Natural killer cell treated with Interleukin-12 subunit alpha and Interleukin-12 subunit beta and Interleukin-15 and Interleukin-18, amount 100 ng/mL, for 72 hours (primary cell): Measurements from ENCODE around the gene OLFML2B. TPM values are rescaled to one million over a fixed set of nuclear protein-coding genes. Genes with fewer than 3 reads are reported as not detected.

Experiments
- ATAC-seq, 2 donors: fragments of 150-1000 bp; cut with Tn5 transposase in 1 of 2; sonication (Bioruptor Pico), chemical (Tn5 transposase) in 1 of 2; 2 replicates each; pipeline ENCODE4 v1.10.0; 2021
- DNase-seq: peaks from one replicate; pipeline ENCODE4 v3.0.0; 2022; ENCODE audit warnings: low spot score
- H3K27ac Mint-ChIP-seq, 2 donors: 1 replicate in 1 of 2; 2 replicates in 1 of 2; pipeline ENCODE4 v1.8.0; 2022; ENCODE audit warnings: mixed read lengths in 2 of 2, mild to moderate bottlenecking in 1 of 2, moderate library complexity in 1 of 2
- H3K27me3 Mint-ChIP-seq, 2 donors: 1 replicate in 1 of 2; 2 replicates in 1 of 2; pipeline ENCODE4 v1.8.0; 2022; ENCODE audit warnings: mixed read lengths in 2 of 2
- H3K36me3 Mint-ChIP-seq: one replicate; pipeline ENCODE4 v1.8.0; 2022; ENCODE audit warnings: mixed read lengths
- H3K4me1 Mint-ChIP-seq, 2 donors: 1 replicate in 1 of 2; 2 replicates in 1 of 2; pipeline ENCODE4 v1.8.0; 2022; ENCODE audit warnings: low read depth in 2 of 2, mixed read lengths in 2 of 2, mild to moderate bottlenecking in 1 of 2
- H3K4me3 Mint-ChIP-seq: one replicate; pipeline ENCODE4 v1.8.0; 2022; ENCODE audit warnings: mixed read lengths
- H3K9me3 Mint-ChIP-seq: 2 replicates; pipeline ENCODE4 v1.8.0; 2022; ENCODE audit warnings: mixed read lengths
- total RNA-seq, 2 donors: library from RNA; stranded (reverse); gene quantifications; one replicate each; pipeline ENCODE4 v1.2.3, GENCODE V29; 2022

Gene OLFML2B
- total RNA-seq, 2 donors from 2014 or later, result not detected

DNA sequence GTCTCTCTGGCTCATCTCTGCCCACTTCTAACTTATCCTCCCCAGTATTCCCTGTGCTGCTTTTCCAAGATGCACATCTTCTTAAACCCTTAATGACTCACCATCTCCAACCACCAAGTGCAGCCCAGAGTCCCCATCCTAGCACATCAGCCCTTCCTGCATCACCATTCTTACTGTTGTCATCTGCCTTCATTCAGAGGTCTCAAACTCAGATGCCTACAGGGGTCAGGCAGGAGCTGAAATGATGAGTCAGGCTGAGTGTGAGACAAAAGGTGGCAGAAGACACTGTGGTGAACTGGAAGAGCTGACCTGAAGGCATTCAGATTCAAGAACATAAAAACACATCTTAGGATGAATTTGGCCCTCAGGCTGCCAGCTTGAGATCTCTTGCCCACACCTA, 34.6 kb downstream of the OLFML2B start:
- H3K4me1 Mint-ChIP-seq, result no peaks in the 10 kb centered on the region
- ATAC-seq, result no peak

DNA sequence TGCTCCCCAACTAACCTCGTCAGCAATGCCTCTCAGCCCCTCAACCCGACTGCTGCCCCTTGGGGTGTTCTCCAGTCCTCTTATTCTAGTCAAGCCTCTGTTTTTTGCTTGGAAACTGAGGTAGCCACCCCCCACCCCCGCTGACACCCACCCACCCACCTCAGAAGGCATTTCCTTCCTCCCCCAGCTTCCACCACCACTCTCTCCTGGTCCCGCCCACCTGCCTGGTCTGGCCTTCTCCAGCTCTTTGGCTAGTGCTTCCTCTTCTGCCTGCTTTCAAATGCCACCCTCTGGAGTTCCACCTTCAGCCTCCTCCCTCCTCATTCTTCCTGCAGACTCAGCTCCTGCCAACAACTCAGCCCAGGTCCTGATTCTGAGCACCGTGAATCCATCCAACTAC, 35.3 kb downstream of the OLFML2B start:
- H3K4me1 Mint-ChIP-seq, result no peaks in the 10 kb centered on the region
- DNase-seq (no peak), ATAC-seq (no peak)
- no peak overlapping the region for H3K4me3 Mint-ChIP-seq
- H3K27ac Mint-ChIP-seq, result no peak overlapping the region
- peaks cover 15 to 32% of the 10 kb centered on the region in 2 donors for H3K27me3 Mint-ChIP-seq
- no peaks in the 10 kb centered on the region for H3K9me3 Mint-ChIP-seq
- H3K36me3 Mint-ChIP-seq, result no peaks in the 10 kb centered on the region

More for the DNA sequence above, 34.6 kb downstream of the OLFML2B start:
- H3K4me3 Mint-ChIP-seq, result no peak overlapping the region
- H3K36me3 Mint-ChIP-seq, result no peaks in the 10 kb centered on the region
- no peak overlapping the region for H3K27ac Mint-ChIP-seq
- peaks cover 15 to 32% of the 10 kb centered on the region in 2 donors for H3K27me3 Mint-ChIP-seq
- no peaks in the 10 kb centered on the region for H3K9me3 Mint-ChIP-seq
- DNase-seq, result no peak

DNA sequence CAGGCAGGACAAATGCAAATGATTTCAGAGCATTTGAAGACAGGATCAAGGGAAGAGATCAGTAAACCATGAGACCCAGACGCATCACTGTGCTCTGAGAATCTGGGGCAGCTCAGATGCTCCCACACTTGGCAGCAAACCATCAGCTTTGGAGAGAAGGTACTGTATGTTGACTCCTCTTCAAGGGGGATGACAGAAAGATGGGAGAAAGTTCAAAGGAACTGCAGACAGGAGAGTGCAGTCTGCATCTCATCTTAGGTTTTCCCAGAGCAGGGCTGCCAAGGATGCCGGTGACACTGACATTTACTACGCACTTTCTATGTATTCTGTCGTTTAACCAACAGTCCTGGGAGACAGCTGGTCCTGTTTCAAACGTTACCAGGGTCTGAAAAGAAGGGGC, 35.8 kb downstream of the OLFML2B start:
- H3K4me3 Mint-ChIP-seq, result no peak overlapping the region
- no peaks in the 10 kb centered on the region for H3K36me3 Mint-ChIP-seq
- no peaks in the 10 kb centered on the region for H3K4me1 Mint-ChIP-seq
- no peak overlapping the region for H3K27ac Mint-ChIP-seq
- no peak for DNase-seq
- no peak for ATAC-seq
- no peaks in the 10 kb centered on the region for H3K9me3 Mint-ChIP-seq
- peaks cover 15 to 32% of the 10 kb centered on the region in 2 donors for H3K27me3 Mint-ChIP-seq

DNA sequence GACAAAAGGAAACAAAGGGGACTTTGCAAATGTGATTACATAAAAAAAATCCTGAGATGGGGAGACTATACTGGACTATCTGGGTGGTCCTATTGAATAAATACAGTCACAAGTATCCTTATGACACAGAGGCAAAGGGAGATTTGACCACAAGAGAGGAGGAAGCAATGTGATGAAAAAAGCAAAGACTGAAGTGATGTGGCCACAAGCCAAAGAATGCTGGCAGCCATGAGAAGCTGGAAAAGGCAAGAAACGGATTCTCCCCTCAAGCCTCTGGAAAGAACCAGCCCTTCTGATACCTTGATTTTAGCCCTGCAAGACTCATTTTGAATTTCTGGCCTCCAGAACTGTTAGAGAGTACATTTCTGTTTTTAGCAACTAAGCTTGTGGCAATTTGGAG, 36.4 kb downstream of the OLFML2B start:
- peaks cover 20 to 32% of the 10 kb centered on the region in 2 donors for H3K27me3 Mint-ChIP-seq
- no peak overlapping the region for H3K27ac Mint-ChIP-seq
- H3K36me3 Mint-ChIP-seq, result no peaks in the 10 kb centered on the region
- DNase-seq (no peak), ATAC-seq (no peak)
- no peak overlapping the region for H3K4me3 Mint-ChIP-seq
- H3K4me1 Mint-ChIP-seq, result peaks cover 0 to 2% of the 10 kb centered on the region in 2 donors
- H3K9me3 Mint-ChIP-seq, result no peaks in the 10 kb centered on the region

DNA sequence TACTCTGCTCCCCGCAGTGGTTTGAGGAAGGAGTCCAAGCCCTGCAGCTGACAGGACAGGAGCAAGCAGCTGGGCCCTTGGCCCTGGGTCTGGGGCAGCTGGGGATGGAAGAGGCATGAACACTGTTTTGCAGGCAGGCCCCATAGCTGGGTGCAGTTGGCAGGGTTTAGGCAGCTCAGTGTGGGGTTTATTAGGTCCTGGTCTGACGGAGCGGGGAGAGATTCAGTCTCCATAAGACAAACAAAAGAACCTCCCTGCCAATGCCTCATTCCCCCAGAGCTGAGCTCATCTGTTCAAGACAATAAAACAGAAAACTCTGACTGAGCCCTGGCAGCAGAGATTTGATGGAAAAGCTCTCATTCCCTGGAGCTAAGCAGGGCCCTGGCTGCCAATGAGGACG, 37.3 kb downstream of the OLFML2B start:
- H3K4me3 Mint-ChIP-seq, result no peak overlapping the region
- ATAC-seq, result no peak

DNA sequence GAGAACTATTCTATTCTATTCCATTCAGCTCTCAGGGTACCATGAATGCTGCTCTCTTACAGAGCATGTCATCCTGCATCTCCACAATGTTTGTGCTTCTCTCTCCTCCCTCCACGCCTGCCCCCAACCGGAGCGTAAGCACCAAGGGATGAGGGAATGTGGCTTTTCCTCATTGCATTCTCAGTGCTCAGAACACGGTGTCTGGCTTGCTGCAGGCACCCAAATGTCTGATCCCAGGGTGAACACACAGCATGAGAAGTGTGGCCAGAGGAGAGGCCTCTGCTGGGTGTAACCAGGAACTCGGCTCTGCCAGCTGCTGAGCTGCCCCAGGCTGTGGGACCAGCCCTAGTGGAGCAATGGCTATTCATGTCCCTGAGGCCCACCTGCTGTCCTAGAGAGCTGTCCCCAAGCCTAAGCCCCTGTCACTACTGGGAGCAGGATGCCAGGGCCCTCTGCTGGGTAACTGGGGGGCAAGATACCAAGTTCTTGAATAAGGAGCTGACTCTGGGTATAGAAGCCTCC, 38.3 kb downstream of the OLFML2B start:
- Mint-ChIP-seq H3K4me1 (peaks cover 0 to 2% of the 10 kb centered on the region in 2 donors), H3K9me3 (no peaks in the 10 kb centered on the region), H3K4me3 (no peak overlapping the region), H3K36me3 (no peaks in the 10 kb centered on the region), H3K27ac (no peak overlapping the region), H3K27me3 (peaks cover 20 to 26% of the 10 kb centered on the region in 2 donors)
- DNase-seq (no peak), ATAC-seq (no peak)

More for the DNA sequence above, 37.3 kb downstream of the OLFML2B start:
- Mint-ChIP-seq H3K36me3 (no peaks in the 10 kb centered on the region), H3K27me3 (peaks cover 22 to 32% of the 10 kb centered on the region in 2 donors), H3K4me1 (peaks cover 0 to 2% of the 10 kb centered on the region in 2 donors), H3K27ac (no peak overlapping the region), H3K9me3 (no peaks in the 10 kb centered on the region)
- DNase-seq, result no peak

DNA sequence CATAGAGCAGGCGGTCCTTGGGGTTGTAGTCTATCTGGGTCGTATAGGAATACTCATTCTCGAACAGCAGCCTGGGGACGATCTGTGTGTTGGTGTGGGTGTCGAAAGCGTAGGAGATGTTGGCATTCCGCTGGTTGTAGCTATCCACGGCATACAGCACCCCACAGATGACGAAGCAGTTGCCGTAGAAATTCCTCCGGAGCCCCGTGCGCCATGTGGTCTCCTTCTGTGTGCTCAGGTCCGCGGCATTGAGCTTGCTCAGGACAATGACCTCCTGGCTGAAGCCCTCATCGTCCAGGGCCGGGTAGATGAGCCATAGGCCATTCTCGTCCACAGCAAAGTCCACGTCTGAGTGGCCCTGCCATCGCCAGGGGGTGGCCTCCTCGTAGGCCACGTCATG, 39.9 kb downstream of the OLFML2B start:
- H3K27me3 Mint-ChIP-seq, result peaks cover 13 to 14% of the 10 kb centered on the region in 2 donors
- H3K9me3 Mint-ChIP-seq, result no peaks in the 10 kb centered on the region
- no peak for ATAC-seq
- no peak overlapping the region for H3K4me3 Mint-ChIP-seq
- peaks cover 0 to 2% of the 10 kb centered on the region in 2 donors for H3K4me1 Mint-ChIP-seq
- DNase-seq, result no peak
- H3K36me3 Mint-ChIP-seq, result no peaks in the 10 kb centered on the region
- H3K27ac Mint-ChIP-seq, result no peak overlapping the region

DNA sequence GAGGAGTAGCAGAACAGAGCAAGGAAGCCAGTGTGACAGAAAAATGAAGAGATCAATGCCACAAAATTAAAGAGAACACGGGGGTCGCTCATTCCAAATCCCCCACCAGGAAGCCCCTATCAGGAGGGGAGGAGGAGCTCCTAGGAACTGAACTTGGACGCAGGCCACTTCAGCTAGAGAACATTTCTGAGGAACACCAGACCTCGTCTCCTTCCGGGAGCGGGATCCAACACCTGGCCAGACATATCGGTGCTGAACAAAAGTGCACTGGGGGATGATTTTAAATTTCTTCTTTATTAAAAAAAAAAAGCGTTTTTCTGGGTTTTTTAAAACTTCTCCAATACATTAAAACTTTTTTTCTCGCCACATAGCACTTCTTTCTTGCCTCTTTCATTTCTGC, 40.8 kb downstream of the OLFML2B start:
- ATAC-seq (no peak), DNase-seq (no peak)
- H3K27me3 Mint-ChIP-seq, result peaks cover 7 to 10% of the 10 kb centered on the region in 2 donors
- H3K27ac Mint-ChIP-seq, result no peak overlapping the region
- no peaks in the 10 kb centered on the region for H3K36me3 Mint-ChIP-seq
- peaks cover 0 to 2% of the 10 kb centered on the region in 2 donors for H3K4me1 Mint-ChIP-seq
- no peak overlapping the region for H3K4me3 Mint-ChIP-seq
- H3K9me3 Mint-ChIP-seq, result no peaks in the 10 kb centered on the region

DNA sequence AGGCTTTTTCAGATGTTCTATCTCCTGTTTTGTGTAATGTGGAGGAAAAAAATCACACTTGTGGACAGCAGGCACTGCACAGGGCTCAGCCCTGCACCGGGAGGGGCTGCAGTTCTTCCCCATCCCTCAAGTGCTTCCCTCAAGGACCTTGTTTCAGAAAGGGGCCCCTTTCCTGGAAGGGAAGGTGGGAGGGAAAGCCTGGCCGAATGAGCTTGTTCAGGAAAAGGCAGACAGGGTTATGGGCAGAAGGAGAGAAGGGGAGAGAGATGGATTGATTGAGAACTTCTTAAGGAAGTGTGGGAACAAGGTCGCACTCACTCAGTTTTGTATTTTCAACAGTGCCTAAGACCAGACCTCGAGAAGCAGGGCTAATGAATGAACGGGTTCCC, 41.2 kb downstream of the OLFML2B start:
- Mint-ChIP-seq H3K9me3 (no peaks in the 10 kb centered on the region), H3K27me3 (peaks cover 5 to 10% of the 10 kb centered on the region in 2 donors), H3K36me3 (no peaks in the 10 kb centered on the region), H3K27ac (no peak overlapping the region), H3K4me3 (no peak overlapping the region), H3K4me1 (peaks cover 0 to 2% of the 10 kb centered on the region in 2 donors)
- DNase-seq (no peak), ATAC-seq (no peak)

DNA sequence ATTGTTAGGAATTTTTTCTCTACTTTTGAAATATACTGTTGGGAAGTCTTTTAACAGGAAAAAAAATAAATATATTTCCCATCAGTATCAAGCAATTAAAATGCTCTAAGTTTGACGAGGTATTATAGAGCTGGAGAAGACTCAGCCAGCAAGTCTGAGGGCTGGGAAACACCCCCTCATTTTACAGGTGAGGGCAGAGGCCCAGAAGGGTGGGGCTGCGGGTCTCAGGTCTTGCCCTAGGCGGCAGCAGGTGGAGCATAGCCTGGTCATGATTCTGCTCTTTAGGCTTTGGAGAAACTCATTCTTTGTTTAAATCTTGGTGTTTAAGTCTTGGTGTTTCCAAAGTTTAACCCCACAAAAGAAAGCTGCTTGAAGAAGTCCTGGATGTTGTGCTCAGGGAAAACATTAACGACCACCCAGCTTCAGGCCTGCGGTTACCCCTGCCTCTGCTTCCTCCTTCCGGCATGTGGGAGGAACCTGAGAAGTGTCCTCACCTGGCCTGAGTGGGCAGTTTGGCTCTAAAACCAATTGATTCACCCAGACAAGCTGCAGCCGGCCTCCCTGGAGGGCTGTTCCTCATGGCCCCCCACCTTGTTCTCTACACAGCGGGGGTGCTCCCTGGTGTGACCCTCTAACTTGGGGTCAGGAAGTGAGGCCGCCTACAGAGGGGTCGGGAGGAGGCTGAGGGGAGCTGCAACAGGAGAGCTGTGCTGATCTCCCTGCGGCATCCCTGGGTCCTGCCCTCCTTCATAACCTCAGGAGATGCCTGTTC, 41.7 kb downstream of the OLFML2B start:
- Mint-ChIP-seq H3K4me3 (no peak overlapping the region), H3K9me3 (no peaks in the 10 kb centered on the region), H3K27ac (no peak overlapping the region), H3K27me3 (peaks cover 0 to 8% of the 10 kb centered on the region in 2 donors), H3K36me3 (no peaks in the 10 kb centered on the region), H3K4me1 (peaks cover 0 to 2% of the 10 kb centered on the region in 2 donors)
- ATAC-seq, result no peak
- no peak for DNase-seq

DNA sequence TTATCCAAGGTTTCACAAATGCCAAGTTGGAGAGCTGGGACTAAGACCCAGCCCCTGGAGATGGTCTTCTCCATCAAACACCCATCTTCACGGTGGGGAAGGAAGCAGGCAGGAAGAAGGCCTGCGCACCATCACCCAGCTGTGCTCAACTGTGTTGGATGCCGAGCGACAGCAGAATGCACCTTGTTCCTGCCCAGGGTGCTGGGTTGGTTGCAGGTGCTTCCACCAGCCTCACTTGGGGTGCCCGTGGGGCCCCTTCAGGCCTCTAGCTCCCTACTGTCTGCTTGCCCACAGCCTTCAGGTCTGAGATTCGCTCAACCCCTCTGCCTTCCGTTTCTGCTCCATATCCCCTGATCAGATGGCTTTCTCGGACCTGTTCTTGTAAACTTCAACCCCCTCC, 42.5 kb downstream of the OLFML2B start:
- H3K4me3 Mint-ChIP-seq, result no peak overlapping the region
- no peaks in the 10 kb centered on the region for H3K9me3 Mint-ChIP-seq
- DNase-seq, result no peak
- H3K4me1 Mint-ChIP-seq, result peaks cover 0 to 2% of the 10 kb centered on the region in 2 donors
- peaks cover 0 to 8% of the 10 kb centered on the region in 2 donors for H3K27me3 Mint-ChIP-seq
- H3K27ac Mint-ChIP-seq, result no peak overlapping the region
- no peaks in the 10 kb centered on the region for H3K36me3 Mint-ChIP-seq
- ATAC-seq, result no peak

DNA sequence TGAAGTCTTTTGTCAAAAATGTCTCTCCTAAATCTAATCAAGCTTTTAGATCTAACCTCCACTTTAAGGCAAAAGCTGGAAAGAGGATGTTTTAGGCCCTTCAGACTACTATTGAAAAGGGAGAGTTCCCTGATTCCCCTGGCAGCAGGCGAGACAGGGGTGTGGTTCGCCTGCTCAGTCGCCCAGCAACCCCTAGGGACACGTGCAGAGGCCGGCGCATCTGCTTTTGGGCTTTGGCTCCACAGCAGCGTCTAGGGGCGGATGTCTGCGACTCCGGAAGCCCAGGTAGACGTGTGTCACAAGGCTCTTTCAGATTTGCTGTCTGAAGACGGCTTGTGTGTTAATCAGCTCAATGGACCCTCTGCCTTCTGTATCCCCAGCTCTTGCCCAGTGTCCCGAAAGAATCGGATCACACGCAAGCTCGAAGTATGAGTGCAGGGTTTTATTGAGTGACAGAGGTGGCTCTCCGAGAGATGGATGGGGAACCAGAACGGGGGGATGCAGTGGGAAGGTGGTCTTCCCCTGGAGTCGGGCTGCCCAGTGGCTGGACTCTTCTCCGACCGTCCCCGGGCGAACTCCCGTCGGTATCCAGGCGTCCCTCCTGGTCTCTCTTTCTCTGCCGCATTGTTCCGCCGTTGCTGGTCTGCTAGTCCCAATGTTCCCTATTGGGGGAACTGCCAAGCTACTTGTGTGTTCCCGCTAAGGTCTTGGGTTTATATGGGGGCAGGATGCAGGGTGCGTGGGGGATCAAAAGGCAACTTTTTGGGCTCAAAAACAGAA, 45.5 kb downstream of the OLFML2B start:
- no peaks in the 10 kb centered on the region for H3K9me3 Mint-ChIP-seq
- DNase-seq, result no peak
- peaks cover 0 to 2% of the 10 kb centered on the region in 2 donors for H3K4me1 Mint-ChIP-seq
- no peaks in the 10 kb centered on the region for H3K36me3 Mint-ChIP-seq
- H3K27me3 Mint-ChIP-seq, result peaks cover 0 to 10% of the 10 kb centered on the region in 2 donors
- H3K4me3 Mint-ChIP-seq, result no peak overlapping the region
- no peak overlapping the region for H3K27ac Mint-ChIP-seq
- ATAC-seq, result no peak

DNA sequence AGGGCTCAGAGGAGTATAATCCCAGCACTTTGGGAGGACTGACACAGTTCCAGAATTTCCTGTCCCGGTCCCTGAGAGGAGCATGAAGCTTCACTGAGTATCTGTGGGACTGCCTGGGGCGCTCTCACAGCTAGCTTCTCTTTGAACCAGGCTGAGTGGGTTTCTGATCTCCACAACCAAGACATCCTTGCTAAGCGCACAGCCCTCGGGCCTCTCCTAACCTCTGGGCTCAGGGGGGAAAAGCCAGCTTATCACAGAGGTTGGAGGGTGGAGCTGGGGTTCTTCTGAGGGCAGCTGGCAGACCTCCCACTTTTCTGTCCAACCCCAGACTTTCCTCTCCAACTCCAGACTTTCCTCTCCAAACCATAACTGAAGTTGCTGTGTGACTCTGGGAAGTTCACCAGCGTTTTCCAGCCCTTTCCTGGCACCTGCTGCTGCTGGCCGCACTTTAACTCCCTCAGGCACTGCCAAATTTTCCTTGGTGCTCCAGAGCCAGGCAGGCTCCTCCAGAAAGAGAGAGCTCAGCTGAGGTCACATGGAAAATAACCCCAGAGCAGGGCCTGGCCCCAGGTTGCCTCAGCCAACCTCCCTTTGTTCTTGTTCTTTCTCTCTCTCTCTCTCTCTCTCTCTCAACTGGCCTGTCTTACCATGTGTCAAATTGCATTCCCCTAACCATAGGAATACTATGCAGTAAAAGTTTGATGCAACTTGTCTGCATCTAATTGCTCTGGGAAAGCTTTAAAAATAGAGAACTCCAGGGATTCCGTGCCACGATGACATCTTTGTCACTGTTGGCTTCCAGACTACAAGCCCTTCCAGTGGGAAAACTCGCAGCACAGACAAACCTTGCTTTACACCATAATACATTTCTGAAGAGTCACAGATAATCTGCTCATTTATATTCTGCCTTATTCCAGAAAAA, 49.5 kb downstream of the OLFML2B start:
- ATAC-seq (no peak), DNase-seq (no peak)
- Mint-ChIP-seq H3K36me3 (no peaks in the 10 kb centered on the region), H3K9me3 (no peaks in the 10 kb centered on the region), H3K27ac (no peak overlapping the region), H3K4me3 (no peak overlapping the region), H3K4me1 (no peaks in the 10 kb centered on the region), H3K27me3 (peaks cover 0 to 3% of the 10 kb centered on the region in 2 donors)
